ENCODE measurements around the gene FBXO22. TPM values are rescaled to one million over a fixed set of nuclear protein-coding genes. Genes with fewer than 3 reads are reported as not detected.
A peak's percentile ranks its signal among the peaks of the same experiment; 100 is the strongest.
"Not testable (repeated sequence)": the region's sequence is repeated elsewhere in the genome, so short reads cannot be mapped to it uniquely, and the experiment has no call there.

The FBXO22 gene
- polyA plus RNA-seq, 1 donor from 2014 or later = 15.5 TPM

- peaks cover 0 to 1% (median 0%) of the 10 kb centered on the region in 3 donors for H3K4me1 Mint-ChIP-seq
- no peak overlapping the region for H3K27ac Mint-ChIP-seq
- peaks cover 13% of the 10 kb centered on the region for H3K36me3 Mint-ChIP-seq
- H3K4me3 Mint-ChIP-seq = no peak overlapping the region
- no peaks in the 10 kb centered on the region for H3K27me3 Mint-ChIP-seq
- H3K9me3 Mint-ChIP-seq = no peaks in the 10 kb centered on the region
Observed at GRCh38 chr15:75891895-75892294, 11.8 kb upstream of the FBXO22 start.

DNA sequence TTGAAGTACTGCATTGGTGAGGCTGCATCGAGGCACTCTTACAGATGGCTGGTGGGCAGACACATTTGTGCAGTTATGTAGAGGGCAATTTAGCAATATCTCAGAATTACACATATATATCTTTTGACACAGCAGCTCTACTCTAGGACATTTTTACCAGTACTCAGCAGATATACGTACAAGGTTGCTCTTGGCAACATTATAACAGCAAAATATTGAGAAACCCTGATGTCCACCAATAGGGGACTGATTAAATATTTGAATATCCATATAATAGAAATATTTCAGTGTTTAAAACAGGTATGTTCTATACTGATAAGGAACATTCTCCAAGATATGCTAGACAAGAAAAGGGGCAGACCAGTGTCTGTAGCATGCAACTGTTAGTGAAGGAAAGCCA lies 7.9 kb upstream of the FBXO22 start:
- H3K9me3 Mint-ChIP-seq = no peaks in the 10 kb centered on the region
- H3K36me3 Mint-ChIP-seq = peaks cover 5% of the 10 kb centered on the region
- no peak overlapping the region for H3K27ac Mint-ChIP-seq
- no peaks in the 10 kb centered on the region for H3K4me1 Mint-ChIP-seq
- H3K27me3 Mint-ChIP-seq = no peaks in the 10 kb centered on the region
- no peak overlapping the region for H3K4me3 Mint-ChIP-seq

DNA sequence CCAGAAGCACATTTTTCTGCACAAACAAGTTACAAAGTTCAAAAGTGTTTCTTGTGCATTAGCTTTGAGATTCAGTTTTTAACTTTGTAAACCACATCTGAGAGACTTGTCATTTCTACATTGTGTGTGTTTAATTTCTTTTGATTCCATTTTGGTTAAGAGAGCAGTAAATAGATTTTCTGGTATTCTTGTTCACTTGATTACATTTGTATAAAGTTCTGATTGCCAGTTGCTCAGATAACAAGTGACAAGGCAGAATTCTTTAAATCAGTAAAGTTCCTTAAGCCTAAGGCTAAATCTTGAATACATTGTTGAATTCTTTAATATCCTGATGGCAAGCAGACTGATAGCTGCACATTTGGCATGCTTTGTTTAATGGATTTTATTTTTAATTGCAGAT lies 3.1 kb upstream of the FBXO22 start:
- Mint-ChIP-seq H3K9me3 (no peaks in the 10 kb centered on the region), H3K27me3 (no peaks in the 10 kb centered on the region), H3K4me1 (peaks cover 15 to 26% (median 18%) of the 10 kb centered on the region in 3 donors), H3K4me3 (peak overlapping the region in 1 of 4 donors; percentile 98), H3K36me3 (peaks cover 2% of the 10 kb centered on the region), H3K27ac (peak overlapping the region in 1 of 3 donors; percentile 87)

DNA sequence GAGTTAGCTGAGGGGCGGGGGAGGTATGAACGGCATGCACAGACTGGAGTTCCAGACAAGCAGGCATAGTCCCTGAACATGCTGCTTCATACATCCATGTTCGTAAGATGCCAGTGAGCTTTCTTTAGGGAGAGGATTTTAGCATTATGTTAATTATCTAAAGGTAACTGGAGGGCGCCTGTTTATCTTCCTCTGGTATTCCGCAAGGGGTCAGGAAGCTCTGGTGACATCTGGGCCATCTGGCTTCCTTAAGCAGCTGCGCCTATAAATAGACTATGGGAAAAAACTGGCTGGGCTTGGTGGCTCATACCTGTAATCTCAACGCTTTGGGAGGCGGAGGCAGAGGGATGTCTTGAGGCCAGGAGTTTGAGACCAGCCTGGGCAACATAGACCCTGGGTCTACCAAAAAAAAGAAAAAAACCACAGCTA lies 1.5 kb upstream of the FBXO22 start:
- Mint-ChIP-seq H3K27me3 (no peaks in the 10 kb centered on the region), H3K4me1 (peaks cover 19 to 26% (median 19%) of the 10 kb centered on the region in 3 donors), H3K27ac (peak overlapping the region in 2 of 3 donors; percentile 81 to 87), H3K4me3 (peak overlapping the region in 3 of 4 donors; percentile 43 to 98 (median 76)), H3K36me3 (peaks cover 2% of the 10 kb centered on the region), H3K9me3 (no peaks in the 10 kb centered on the region)

GRCh38 chr15:75905231-75905630 lies 1.6 kb downstream of the FBXO22 start:
- Mint-ChIP-seq H3K4me3 (peak overlapping the region; percentile 41 to 99 (median 76)), H3K27me3 (no peaks in the 10 kb centered on the region), H3K27ac (peak overlapping the region in 2 of 3 donors; percentile 12 to 61), H3K9me3 (no peaks in the 10 kb centered on the region), H3K4me1 (peaks cover 26 to 28% (median 27%) of the 10 kb centered on the region in 3 donors), H3K36me3 (peaks cover 6% of the 10 kb centered on the region)

GRCh38 chr15:75910355-75910754 lies 6.7 kb downstream of the FBXO22 start:
- Mint-ChIP-seq H3K36me3 (peaks cover 17% of the 10 kb centered on the region), H3K4me1 (peaks cover 15 to 22% (median 18%) of the 10 kb centered on the region in 3 donors)
- H3K9me3 Mint-ChIP-seq, H3K4me3 Mint-ChIP-seq, H3K27ac Mint-ChIP-seq, H3K27me3 Mint-ChIP-seq: not testable (repeated sequence)

DNA sequence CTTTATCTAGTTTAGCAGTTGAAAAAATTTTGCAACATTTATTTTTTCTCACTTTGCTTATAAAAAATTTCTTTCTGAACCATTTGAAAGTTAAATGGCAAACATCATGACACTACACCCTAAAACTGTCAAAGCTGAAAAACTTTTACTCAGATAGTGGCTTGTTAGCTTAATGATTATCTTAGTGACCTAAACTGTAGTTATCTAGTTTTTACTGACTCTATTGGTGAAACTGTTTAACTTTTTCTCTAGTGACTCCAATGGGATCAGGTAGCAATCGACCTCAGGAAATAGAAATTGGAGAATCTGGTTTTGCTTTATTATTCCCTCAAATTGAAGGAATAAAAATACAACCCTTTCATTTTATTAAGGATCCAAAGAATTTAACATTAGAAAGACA lies 13.3 kb downstream of the FBXO22 start:
- no peaks in the 10 kb centered on the region for H3K27me3 Mint-ChIP-seq

DNA sequence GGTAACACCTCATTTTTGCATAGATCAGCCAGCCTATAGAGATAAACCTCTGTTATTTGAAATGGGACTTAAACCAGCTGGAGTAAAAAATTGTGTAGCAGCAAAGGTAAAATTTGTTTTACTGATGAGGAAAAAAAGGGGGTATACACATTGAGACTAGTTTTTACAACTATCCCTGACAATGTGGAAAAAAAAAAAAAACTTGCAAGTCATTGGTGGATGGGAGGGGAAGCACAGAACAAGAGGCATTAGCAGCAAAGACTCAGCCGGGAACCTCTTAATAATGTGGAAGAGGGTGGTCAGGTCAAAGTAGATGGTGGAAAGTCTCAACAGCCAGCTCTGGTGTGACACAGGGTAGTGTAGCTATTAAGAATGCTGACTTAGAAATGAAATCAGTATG lies 14.5 kb downstream of the FBXO22 start:
- Mint-ChIP-seq H3K9me3 (no peaks in the 10 kb centered on the region), H3K27ac (no peak overlapping the region), H3K4me1 (peaks cover 0 to 5% (median 2%) of the 10 kb centered on the region in 3 donors), H3K4me3 (no peak overlapping the region), H3K36me3 (peaks cover 24% of the 10 kb centered on the region), H3K27me3 (no peaks in the 10 kb centered on the region)

More for the DNA sequence above, 13.3 kb downstream of the FBXO22 start:
- Mint-ChIP-seq H3K4me1 (peaks cover 5 to 6% (median 6%) of the 10 kb centered on the region in 3 donors), H3K9me3 (no peaks in the 10 kb centered on the region), H3K4me3 (no peak overlapping the region), H3K36me3 (peaks cover 27% of the 10 kb centered on the region), H3K27ac (no peak overlapping the region)

DNA sequence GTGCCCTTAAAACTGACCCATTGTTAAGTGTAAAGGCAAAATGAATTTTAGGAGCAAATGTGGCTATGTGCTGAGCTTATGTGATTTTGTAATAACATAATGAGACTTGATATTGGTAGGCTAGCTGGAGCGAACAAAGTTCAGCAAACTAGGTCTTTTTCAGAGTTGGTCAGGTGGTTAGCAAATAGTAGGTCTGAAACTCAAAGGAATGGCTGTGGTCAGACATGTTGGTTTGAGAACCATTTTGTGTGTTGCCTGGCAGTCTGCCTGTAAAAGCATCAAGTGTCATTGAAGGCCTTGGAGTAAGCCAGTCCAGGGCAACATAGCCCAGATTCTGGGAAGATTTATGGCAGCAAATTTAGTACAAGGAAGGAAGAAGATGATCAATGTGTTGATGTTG lies 16.4 kb downstream of the FBXO22 start:
- Mint-ChIP-seq H3K9me3 (no peaks in the 10 kb centered on the region), H3K4me1 (peaks cover 2 to 10% (median 9%) of the 10 kb centered on the region in 3 donors), H3K36me3 (peaks cover 24% of the 10 kb centered on the region), H3K27me3 (no peaks in the 10 kb centered on the region), H3K4me3 (no peak overlapping the region), H3K27ac (no peak overlapping the region)

- no peak overlapping the region for H3K27ac Mint-ChIP-seq
- peaks cover 15 to 23% (median 23%) of the 10 kb centered on the region in 3 donors for H3K4me1 Mint-ChIP-seq
- H3K27me3 Mint-ChIP-seq = no peaks in the 10 kb centered on the region
- H3K36me3 Mint-ChIP-seq = peaks cover 20% of the 10 kb centered on the region
- H3K9me3 Mint-ChIP-seq = no peaks in the 10 kb centered on the region
- no peak overlapping the region for H3K4me3 Mint-ChIP-seq
Observed at GRCh38 chr15:75921732-75922703, 18.3 kb downstream of the FBXO22 start.

- Mint-ChIP-seq H3K27me3 (no peaks in the 10 kb centered on the region), H3K36me3 (peaks cover 10% of the 10 kb centered on the region), H3K9me3 (no peaks in the 10 kb centered on the region), H3K4me1 (peaks cover 23 to 35% (median 33%) of the 10 kb centered on the region in 3 donors), H3K27ac (peak overlapping the region in 1 of 3 donors; percentile 8), H3K4me3 (no peak overlapping the region)
Observed at GRCh38 chr15:75923756-75924155, 20.1 kb downstream of the FBXO22 start.

DNA sequence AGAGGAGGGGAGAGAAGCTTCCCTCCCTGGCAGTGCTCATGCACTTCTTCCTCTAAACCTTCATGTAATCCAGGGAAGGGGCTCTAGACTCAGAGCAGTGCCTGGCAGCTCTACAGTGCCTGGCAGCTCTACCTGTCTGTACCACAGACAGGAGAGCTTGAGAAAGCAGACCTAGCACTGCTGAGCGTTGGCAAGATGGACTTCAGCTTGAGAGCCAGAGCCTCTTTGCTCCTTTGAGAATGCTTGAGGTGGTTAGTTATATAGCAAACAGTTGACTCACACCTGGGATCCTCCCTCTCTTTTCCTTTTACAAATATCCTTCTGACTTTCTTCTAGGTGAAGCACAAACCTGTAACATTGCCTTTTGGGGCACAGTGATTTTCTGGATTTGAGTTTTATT lies 20.9 kb downstream of the FBXO22 start:
- H3K9me3 Mint-ChIP-seq = no peaks in the 10 kb centered on the region
- no peaks in the 10 kb centered on the region for H3K27me3 Mint-ChIP-seq
- H3K4me3 Mint-ChIP-seq = no peak overlapping the region
- H3K27ac Mint-ChIP-seq = no peak overlapping the region
- peaks cover 7% of the 10 kb centered on the region for H3K36me3 Mint-ChIP-seq
- H3K4me1 Mint-ChIP-seq = peaks cover 23 to 35% (median 33%) of the 10 kb centered on the region in 3 donors

DNA sequence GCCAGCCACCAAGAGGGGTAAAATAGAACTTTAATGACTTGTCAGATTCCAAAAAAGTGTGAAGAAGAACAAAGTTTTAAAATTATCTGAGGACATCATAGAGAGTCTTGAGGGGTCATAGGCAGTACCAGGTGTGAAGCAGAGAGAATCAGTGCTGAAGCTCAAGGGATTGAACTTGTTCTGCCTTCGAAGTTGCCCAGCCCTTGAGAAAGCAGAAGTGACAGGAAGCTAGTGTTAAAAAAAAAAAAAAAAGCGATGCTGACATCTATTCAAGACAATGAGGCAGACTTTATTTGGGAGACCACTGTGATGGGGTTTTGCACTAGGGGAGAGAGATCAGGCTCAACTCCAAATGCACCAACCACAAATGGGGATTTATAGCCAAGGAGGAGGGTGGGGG lies 21.8 kb downstream of the FBXO22 start:
- Mint-ChIP-seq H3K36me3 (peaks cover 4% of the 10 kb centered on the region), H3K27ac (no peak overlapping the region), H3K9me3 (no peaks in the 10 kb centered on the region), H3K27me3 (no peaks in the 10 kb centered on the region), H3K4me3 (no peak overlapping the region), H3K4me1 (peaks cover 23 to 35% (median 33%) of the 10 kb centered on the region in 3 donors)

- H3K36me3 Mint-ChIP-seq = peaks cover 2% of the 10 kb centered on the region
- H3K27ac Mint-ChIP-seq = no peak overlapping the region
- H3K27me3 Mint-ChIP-seq = no peaks in the 10 kb centered on the region
- peaks cover 23 to 35% (median 33%) of the 10 kb centered on the region in 3 donors for H3K4me1 Mint-ChIP-seq
- no peak overlapping the region for H3K4me3 Mint-ChIP-seq
- H3K9me3 Mint-ChIP-seq = no peaks in the 10 kb centered on the region
Observed at GRCh38 chr15:75926931-75927330, 23.3 kb downstream of the FBXO22 start.

DNA sequence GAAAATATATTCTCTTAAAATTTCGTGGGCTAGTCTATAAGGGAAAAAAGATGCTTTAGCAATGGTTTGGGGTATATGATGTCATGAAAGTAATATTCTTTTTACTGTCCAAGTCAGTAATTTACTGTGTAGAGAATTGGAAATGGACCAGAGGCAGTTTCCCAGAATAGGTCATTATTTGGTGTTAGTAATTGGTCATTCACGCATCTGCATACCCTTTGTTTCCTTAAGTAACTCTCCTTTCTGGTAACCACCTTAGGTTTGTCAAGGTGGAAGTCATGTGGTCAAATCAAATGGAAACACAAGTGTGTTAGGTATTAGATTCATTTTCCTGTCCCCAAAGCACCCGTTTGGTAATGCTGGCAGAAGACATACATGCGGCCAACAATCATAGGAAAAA lies 23.9 kb downstream of the FBXO22 start:
- peak overlapping the region in 2 of 3 donors; percentile 14 to 33 for H3K27ac Mint-ChIP-seq
- H3K4me3 Mint-ChIP-seq = no peak overlapping the region
- peaks cover 22 to 35% (median 28%) of the 10 kb centered on the region in 3 donors for H3K4me1 Mint-ChIP-seq
- H3K27me3 Mint-ChIP-seq = no peaks in the 10 kb centered on the region
- H3K9me3 Mint-ChIP-seq = no peaks in the 10 kb centered on the region
- H3K36me3 Mint-ChIP-seq = peaks cover 3% of the 10 kb centered on the region

Measured in IgD-negative memory B cell (primary cell).